GM12875 (cell line): ENCODE measurements around the gene MN1.

Source experiments
- H3K4me3 ChIP-seq: one replicate; pipeline ENCODE4 v1.5.1; 2011; ENCODE audit warnings: low read depth, low read length, control low read depth
- TF ChIP-seq, protein P1 (sequence below): IDR thresholded peaks from 2 replicates; pipeline ENCODE4 v1.5.1; 2011; ENCODE audit warnings: low read depth, mild to moderate bottlenecking, control low read depth, inconsistent platforms, low read length, moderate library complexity, borderline replicate concordance; ENCODE audit not compliant: insufficient read depth

MN1 gene

DNA sequence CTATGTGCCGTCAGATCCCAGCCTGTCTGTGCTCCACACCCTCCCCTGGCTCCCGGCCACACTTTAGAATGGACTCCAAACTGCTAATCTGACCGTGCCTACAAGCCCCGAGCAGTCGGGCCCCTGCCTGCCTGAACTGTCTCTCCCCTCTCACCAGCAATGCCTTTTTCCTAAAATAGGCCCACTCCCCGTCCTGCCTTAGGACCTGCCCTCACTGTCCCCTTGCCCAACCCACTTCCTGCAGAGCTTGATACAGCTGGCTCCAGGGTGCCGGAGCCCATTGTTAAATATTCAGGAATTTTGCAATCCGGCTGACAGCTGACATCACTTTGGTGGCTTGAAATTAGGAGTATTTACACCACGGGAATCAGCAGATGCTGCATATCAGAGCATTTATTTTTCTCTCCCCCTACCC, 21.4 kb downstream of the MN1 start:
- TF ChIP-seq, protein P1, sequence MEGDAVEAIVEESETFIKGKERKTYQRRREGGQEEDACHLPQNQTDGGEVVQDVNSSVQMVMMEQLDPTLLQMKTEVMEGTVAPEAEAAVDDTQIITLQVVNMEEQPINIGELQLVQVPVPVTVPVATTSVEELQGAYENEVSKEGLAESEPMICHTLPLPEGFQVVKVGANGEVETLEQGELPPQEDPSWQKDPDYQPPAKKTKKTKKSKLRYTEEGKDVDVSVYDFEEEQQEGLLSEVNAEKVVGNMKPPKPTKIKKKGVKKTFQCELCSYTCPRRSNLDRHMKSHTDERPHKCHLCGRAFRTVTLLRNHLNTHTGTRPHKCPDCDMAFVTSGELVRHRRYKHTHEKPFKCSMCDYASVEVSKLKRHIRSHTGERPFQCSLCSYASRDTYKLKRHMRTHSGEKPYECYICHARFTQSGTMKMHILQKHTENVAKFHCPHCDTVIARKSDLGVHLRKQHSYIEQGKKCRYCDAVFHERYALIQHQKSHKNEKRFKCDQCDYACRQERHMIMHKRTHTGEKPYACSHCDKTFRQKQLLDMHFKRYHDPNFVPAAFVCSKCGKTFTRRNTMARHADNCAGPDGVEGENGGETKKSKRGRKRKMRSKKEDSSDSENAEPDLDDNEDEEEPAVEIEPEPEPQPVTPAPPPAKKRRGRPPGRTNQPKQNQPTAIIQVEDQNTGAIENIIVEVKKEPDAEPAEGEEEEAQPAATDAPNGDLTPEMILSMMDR = no peak
- H3K4me3 ChIP-seq = no peak overlapping the region

DNA sequence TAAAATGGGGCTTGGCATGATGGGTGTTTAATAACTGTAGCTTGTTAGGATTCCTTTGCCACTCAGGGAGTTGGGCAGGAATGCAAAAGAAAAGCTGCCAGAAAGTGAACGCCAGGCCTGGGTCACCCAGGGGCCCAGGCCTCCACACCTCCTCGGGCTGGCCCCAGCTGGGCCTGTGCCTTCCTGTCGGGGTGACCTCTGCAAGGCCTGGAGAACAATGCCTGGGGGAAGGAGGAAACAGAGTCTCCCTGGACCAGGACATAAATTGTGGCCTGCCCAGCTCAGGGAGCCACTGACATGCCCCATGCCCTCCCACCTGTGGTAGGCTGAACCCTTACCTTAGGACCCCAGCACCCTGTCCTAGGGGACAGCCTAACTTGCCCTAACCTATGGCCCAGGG, 21.9 kb downstream of the MN1 start:
- H3K4me3 ChIP-seq = no peak overlapping the region
- TF ChIP-seq, protein P1 = no peak

DNA sequence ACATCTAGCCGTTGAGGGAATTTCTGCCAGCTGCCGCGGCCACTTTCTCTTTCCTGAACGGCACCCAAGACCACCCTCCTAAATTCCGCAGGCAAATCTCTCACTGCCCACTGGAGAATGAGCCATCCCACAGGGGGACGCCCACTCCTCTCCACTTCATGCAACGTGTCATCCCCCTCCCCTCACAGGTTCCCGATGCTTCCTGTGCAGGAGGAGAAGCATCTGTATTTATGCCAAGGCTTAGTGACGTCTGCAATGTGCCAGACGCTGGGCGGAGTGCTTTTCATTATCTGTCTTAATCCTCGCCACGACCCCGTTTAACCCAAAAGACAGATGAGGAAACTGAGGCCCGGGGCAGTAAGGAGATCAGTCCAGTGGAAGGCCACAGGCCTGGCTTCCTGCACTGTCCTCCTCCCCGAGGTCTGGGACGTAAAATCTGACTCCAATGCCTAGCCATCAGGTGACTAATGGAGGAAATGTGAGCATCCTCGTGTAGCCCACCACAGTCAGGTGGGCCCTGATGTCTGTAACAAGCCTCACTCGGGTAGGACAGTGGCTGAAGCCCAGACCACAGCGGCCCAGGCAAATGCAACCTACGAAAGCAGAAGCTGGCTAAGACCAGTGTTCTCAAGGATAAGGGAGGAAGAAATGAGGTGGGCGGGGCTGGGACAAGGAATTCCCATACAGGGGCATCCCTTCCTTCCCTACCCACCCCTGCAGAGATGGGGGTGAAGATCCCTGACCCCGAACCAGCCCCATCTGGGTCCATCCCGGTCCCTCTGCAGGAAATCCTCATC, 23.1 kb downstream of the MN1 start:
- TF ChIP-seq, protein P1 = no peak
- H3K4me3 ChIP-seq = no peak overlapping the region

DNA sequence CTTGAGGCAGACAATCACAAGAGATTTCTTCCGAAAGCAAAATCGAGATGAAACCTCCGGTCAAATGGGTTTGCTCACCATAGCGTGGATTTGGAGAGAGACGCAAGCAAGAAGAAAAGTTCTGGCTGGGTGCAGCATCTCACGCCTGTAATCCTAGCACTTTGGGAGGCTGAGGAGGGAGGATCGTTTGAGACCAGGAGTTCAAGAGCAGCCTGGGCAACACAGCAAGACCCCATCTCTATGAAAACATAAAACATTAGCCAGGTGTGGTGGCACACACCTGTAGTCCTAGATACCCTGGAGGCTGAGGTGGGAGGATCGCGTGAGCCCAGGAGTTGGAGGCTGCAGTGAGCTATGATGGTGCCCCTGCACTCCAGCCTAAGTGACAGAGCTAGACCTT, 24.4 kb downstream of the MN1 start:
- H3K4me3 ChIP-seq = no peak overlapping the region
- TF ChIP-seq, protein P1 = no peak

DNA sequence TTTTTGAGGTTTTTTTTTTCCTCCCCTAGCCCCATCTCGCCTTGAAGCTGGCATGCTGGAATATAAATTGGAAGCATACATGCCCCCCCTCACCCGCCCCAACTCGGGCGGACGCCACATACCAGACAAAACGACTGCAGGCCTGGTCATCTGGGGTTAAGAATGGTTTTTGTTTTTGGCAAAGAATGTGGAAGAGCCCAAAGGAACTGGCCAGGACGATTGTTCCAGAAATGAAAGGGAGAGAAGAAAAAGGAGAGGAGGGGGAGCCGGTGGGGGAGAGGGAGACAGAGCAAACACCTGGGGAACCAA, 25.0 kb downstream of the MN1 start:
- no peak overlapping the region for H3K4me3 ChIP-seq
- TF ChIP-seq, protein P1 = no peak

DNA sequence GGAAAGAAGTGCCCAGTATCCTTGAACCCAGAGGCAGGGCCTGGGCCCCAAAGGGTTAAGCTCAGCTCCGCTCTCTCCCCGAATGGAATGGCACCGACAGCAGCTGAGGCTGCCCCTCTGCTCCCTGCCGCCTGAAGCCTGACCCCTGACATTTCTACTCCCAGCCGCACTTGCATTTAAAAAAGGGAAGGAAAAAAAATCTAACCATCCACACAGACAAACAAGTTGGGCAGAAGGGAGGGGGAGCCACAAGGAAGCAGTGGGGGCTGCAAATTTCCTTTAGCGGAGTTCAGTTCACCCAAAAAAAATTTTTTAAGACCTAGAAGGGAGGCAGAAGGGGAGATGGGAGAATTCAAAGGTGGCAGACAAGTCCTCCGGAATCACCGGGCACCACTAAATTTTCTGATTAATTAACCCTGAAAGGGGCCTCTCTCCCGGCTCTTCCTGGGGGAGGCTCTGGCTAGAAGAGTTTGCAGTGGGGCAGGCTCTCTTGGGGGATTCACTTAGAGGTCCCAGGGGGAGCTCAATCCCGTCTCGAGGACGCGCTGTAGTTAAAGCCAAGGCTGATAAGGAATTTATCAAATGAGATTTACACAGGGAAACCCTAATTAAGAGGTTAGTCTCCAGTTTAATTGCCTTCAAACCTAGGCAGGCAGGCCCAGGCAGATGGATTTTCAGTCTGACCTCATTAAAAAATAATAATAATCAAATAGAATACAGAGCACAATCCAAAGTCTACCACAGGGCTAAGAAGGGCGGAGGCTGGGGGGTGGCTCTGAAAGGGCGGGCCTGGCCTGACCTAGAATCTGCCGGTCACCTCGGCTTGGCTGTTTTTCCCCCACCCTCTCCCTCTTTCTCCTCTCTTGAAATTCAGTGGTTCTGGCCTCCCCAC, 25.6 kb downstream of the MN1 start:
- H3K4me3 ChIP-seq = no peak overlapping the region

More for the DNA sequence above, 25.6 kb downstream of the MN1 start:
- TF ChIP-seq, protein P1 = no peak
